ENCODE results near the gene RAP1GAP2. TPM values are rescaled to one million over a fixed set of nuclear protein-coding genes. Genes with fewer than 3 reads are reported as not detected.
A peak's percentile ranks its signal among the peaks of the same experiment; 100 is the strongest.
"Not testable (repeated sequence)": the region's sequence is repeated elsewhere in the genome, so short reads cannot be mapped to it uniquely, and the experiment has no call there.

The RAP1GAP2 gene
- total RNA-seq, 1 donor from 2014 or later = 0.11 TPM

- DNase-seq (ENCODE audit: low read depth) = not testable (repeated sequence)
Measured at GRCh38 chr17:2991396-2992180, 195.3 kb downstream of the RAP1GAP2 start.

- DNase-seq (ENCODE audit: low read depth) = no peak
Measured at GRCh38 chr17:2994441-2994840, 198.2 kb downstream of the RAP1GAP2 start.

GRCh38 chr17:2995377-2995776 is 199.1 kb downstream of the RAP1GAP2 start:
- no peak for DNase-seq (ENCODE audit: low read depth)

- no peak for DNase-seq (ENCODE audit: low read depth)
Measured at GRCh38 chr17:2995886-2996809, 199.9 kb downstream of the RAP1GAP2 start.

- DNase-seq (ENCODE audit: low read depth) = no peak
Measured at GRCh38 chr17:2996810-2997670, 200.8 kb downstream of the RAP1GAP2 start.

GRCh38 chr17:2998469-2998901 is 202.2 kb downstream of the RAP1GAP2 start:
- DNase-seq (ENCODE audit: low read depth) = peak; percentile 20

GRCh38 chr17:3002538-3003295 is 206.5 kb downstream of the RAP1GAP2 start:
- DNase-seq (ENCODE audit: low read depth) = no peak

GRCh38 chr17:3003296-3004149 is 207.3 kb downstream of the RAP1GAP2 start:
- no peak for DNase-seq (ENCODE audit: low read depth)

- peak; percentile 97 for DNase-seq (ENCODE audit: low read depth)
Measured at GRCh38 chr17:3004150-3004801, 208.0 kb downstream of the RAP1GAP2 start.

GRCh38 chr17:3004925-3005324 is 208.7 kb downstream of the RAP1GAP2 start:
- DNase-seq (ENCODE audit: low read depth) = no peak

GRCh38 chr17:3005696-3006095 is 209.5 kb downstream of the RAP1GAP2 start:
- no peak for DNase-seq (ENCODE audit: low read depth)

- no peak for DNase-seq (ENCODE audit: low read depth)
Measured at GRCh38 chr17:3006801-3007200, 210.6 kb downstream of the RAP1GAP2 start.

GRCh38 chr17:3007651-3008121 is 211.4 kb downstream of the RAP1GAP2 start:
- no peak for DNase-seq (ENCODE audit: low read depth)

- no peak for DNase-seq (ENCODE audit: low read depth)
Measured at GRCh38 chr17:3008336-3009288, 212.4 kb downstream of the RAP1GAP2 start.

- DNase-seq (ENCODE audit: low read depth) = no peak
Measured at GRCh38 chr17:3009411-3009920, 213.2 kb downstream of the RAP1GAP2 start.

GRCh38 chr17:3011891-3012290 is 215.7 kb downstream of the RAP1GAP2 start:
- no peak for DNase-seq (ENCODE audit: low read depth)

GRCh38 chr17:3012926-3013581 is 216.8 kb downstream of the RAP1GAP2 start:
- DNase-seq (ENCODE audit: low read depth) = peak; percentile 65
